IMR-90 (cell line): ENCODE data around the gene AKAP13. TPM values are rescaled to one million over a fixed set of nuclear protein-coding genes. Genes with fewer than 3 reads are reported as not detected.

Source experiments
- ATAC-seq: fragments of 200-7000 bp; cut with Tn5 transposase; 2 replicates; pipeline ENCODE4 v1.9.1; 2020; ENCODE audit warnings: low read depth, mild to moderate bottlenecking, moderate library complexity
- BruUV-seq: library from RNA; stranded (reverse); fragments of 400-500 nt; replicated peaks from 2 replicates; lab custom pipeline; 2021; lab: Mats Ljungman, UMichigan
- CTCF ChIA-PET: fragments of 300-600 bp; formaldehyde crosslinking; extraction: SDS; loops from one replicate; lab custom pipeline; 2021; ENCODE audit warnings: antibody characterized with exemption; lab: Yijun Ruan, JAX
- POLR2A ChIA-PET: fragments of 300-600 bp; sonication (Branson Sonifier 250); formaldehyde crosslinking; loops from one replicate; lab custom pipeline; 2022; ENCODE audit warnings: antibody characterized with exemption; ENCODE audit not compliant: unreplicated experiment; lab: Charles Lee
- DNase-seq: peaks from one replicate; pipeline ENCODE4 v3.0.0; 2013
- H2AFZ ChIP-seq: replicated peaks from 2 replicates; pipeline ENCODE3; 2013; ENCODE audit warnings: low read length, mild to moderate bottlenecking; ENCODE audit not compliant: poor library complexity
- H2AK5ac ChIP-seq: 2 replicates; pipeline ENCODE4 v1.6.1; 2013; ENCODE audit warnings: low read depth, low read length, inconsistent platforms
- H2AK9ac ChIP-seq: replicated peaks from 2 replicates; pipeline ENCODE3; 2013; ENCODE audit warnings: mild to moderate bottlenecking, low read depth, low read length, moderate library complexity; ENCODE audit not compliant: poor library complexity
- H2BK120ac ChIP-seq: 2 replicates; pipeline ENCODE4 v1.6.1; 2013; ENCODE audit warnings: low read depth, low read length, inconsistent platforms
- H2BK15ac ChIP-seq: 3 replicates; pipeline ENCODE4 v1.6.1; 2013; ENCODE audit warnings: low read depth, low read length, inconsistent platforms
- H2BK20ac ChIP-seq: 2 replicates; pipeline ENCODE4 v1.6.1; 2013; ENCODE audit warnings: low read depth, mild to moderate bottlenecking, inconsistent platforms, low read length, moderate library complexity
- H2BK5ac ChIP-seq: 2 replicates; pipeline ENCODE4 v1.6.1; 2013; ENCODE audit warnings: mild to moderate bottlenecking, low read depth, low read length, inconsistent platforms; ENCODE audit not compliant: poor library complexity, severe bottlenecking
- H3K14ac ChIP-seq: replicated peaks from 2 replicates; pipeline ENCODE4 v1.6.1; 2013; ENCODE audit warnings: low read depth, low read length, inconsistent platforms
- H3K18ac ChIP-seq: 2 replicates; pipeline ENCODE4 v1.6.1; 2013; ENCODE audit warnings: low read depth, low read length, control low read depth
- H3K23ac ChIP-seq: 2 replicates; pipeline ENCODE4 v1.6.1; 2013; ENCODE audit warnings: low read depth, low read length, inconsistent platforms
- H3K27ac ChIP-seq: 2 replicates; pipeline ENCODE4 v1.5.1; 2013; ENCODE audit warnings: mild to moderate bottlenecking, control low read depth, low read length; ENCODE audit not compliant: insufficient read depth
- H3K27me3 ChIP-seq: 2 replicates; pipeline ENCODE4 v1.6.1; 2013; ENCODE audit warnings: low read length; ENCODE audit not compliant: control insufficient read depth, insufficient read depth
- H3K36me3 ChIP-seq: 2 replicates; pipeline ENCODE4 v1.6.1; 2013; ENCODE audit warnings: low read length, mixed read lengths; ENCODE audit not compliant: control insufficient read depth, insufficient read depth
- H3K4ac ChIP-seq: 2 replicates; pipeline ENCODE4 v1.6.1; 2013; ENCODE audit warnings: low read depth, low read length, inconsistent platforms
- H3K4me1 ChIP-seq: 2 replicates; pipeline ENCODE4 v1.6.1; 2013; ENCODE audit warnings: low read length, mixed read lengths; ENCODE audit not compliant: control insufficient read depth, insufficient read depth
- H3K4me2 ChIP-seq: 2 replicates; pipeline ENCODE4 v1.6.1; 2013; ENCODE audit warnings: low read depth, mild to moderate bottlenecking, control low read depth, low read length, moderate library complexity
- H3K4me3 ChIP-seq: 2 replicates; pipeline ENCODE4 v1.5.1; 2013; ENCODE audit warnings: low read depth, mild to moderate bottlenecking, control low read depth, low read length, moderate library complexity; ENCODE audit not compliant: insufficient read depth
- H3K56ac ChIP-seq: 2 replicates; pipeline ENCODE4 v1.6.1; 2013; ENCODE audit warnings: low read length, inconsistent platforms; ENCODE audit not compliant: insufficient read depth; ENCODE audit errors: extremely low read depth
- H3K79me1 ChIP-seq, 2 experiments: 2 replicates each; pipeline ENCODE4 v1.6.1; 2013; ENCODE audit warnings: low read length in 2 of 2, inconsistent platforms in 1 of 2, low read depth in 1 of 2
- H3K9ac ChIP-seq: 2 replicates; pipeline ENCODE4 v1.6.1; 2013; ENCODE audit warnings: low read depth, low read length, control low read depth
- H3K9me1 ChIP-seq: 2 replicates; pipeline ENCODE4 v1.6.1; 2013; ENCODE audit warnings: low read length, inconsistent platforms; ENCODE audit not compliant: insufficient read depth
- H3K9me3 ChIP-seq: 2 replicates; pipeline ENCODE4 v1.6.1; 2013; ENCODE audit warnings: low read length; ENCODE audit not compliant: control insufficient read depth, insufficient read depth
- H4K20me1 ChIP-seq: 2 replicates; pipeline ENCODE4 v1.6.1; 2013; ENCODE audit warnings: low read length, inconsistent platforms; ENCODE audit not compliant: insufficient read depth
- H4K5ac ChIP-seq: 2 replicates; pipeline ENCODE4 v1.6.1; 2013; ENCODE audit warnings: mild to moderate bottlenecking, low read depth, low read length, control low read depth
- H4K8ac ChIP-seq, 2 experiments: 2 replicates each; pipeline ENCODE4 v1.6.1; 2013; ENCODE audit warnings: low read depth in 2 of 2, low read length in 2 of 2, control low read depth in 1 of 2, inconsistent platforms in 1 of 2
- H4K91ac ChIP-seq: 2 replicates; pipeline ENCODE4 v1.6.1; 2013; ENCODE audit warnings: low read depth, low read length, inconsistent platforms; ENCODE audit not compliant: insufficient read depth
- FOS ChIP-seq: fragments of 150-350 bp; IDR thresholded peaks from 2 replicates; pipeline ENCODE4 v1.6.1; 2016; ENCODE audit warnings: low read depth, low read length
- MXI1 ChIP-seq: IDR thresholded peaks from 2 replicates; pipeline ENCODE4 v1.6.1; 2012; ENCODE audit warnings: low read depth, mild to moderate bottlenecking, low read length, moderate library complexity, borderline replicate concordance
- NFE2L2 ChIP-seq: fragments of 150-350 bp; IDR thresholded peaks from 2 replicates; pipeline ENCODE4 v1.6.1; 2016; ENCODE audit warnings: low read depth, mild to moderate bottlenecking, low read length
- WGBS, 2 experiments: methylation state at CpG; one replicate each; pipeline versions ENCODE4 v1.1.5 to v1.1.7; 2013; ENCODE audit warnings: missing lambda C conversion rate in 2 of 2; ENCODE audit not compliant: insufficient read length in 1 of 2; ENCODE audit errors: extremely low coverage in 2 of 2; 5-methylcytosine and 5-hydroxymethylcytosine counted together
- dilution Hi-C: fragments of 300-500 bp; cut with HindIII; formaldehyde crosslinking; loops from one replicate; pipeline ENCODE4 v1.14.3; 2018; ENCODE audit warnings: low sequenced_read_pairs; ENCODE audit not compliant: unreplicated experiment
- in situ Hi-C: fragments of 300-500 bp; cut with MboI; formaldehyde crosslinking; loops from 3 replicates; pipeline ENCODE4 v1.14.3; 2019; ENCODE audit warnings: low sequenced_read_pairs, inconsistent platforms, mixed read lengths
- intact Hi-C: fragments of 100-400 bp; cut with micrococcal nuclease; formaldehyde crosslinking; loops from 2 replicates; pipeline ENCODE4 v1.10.0; 2022
- polyA plus RNA-seq, 3 experiments: library from polyadenylated mRNA; depleted of rRNA; stranded (reverse); fragments of >200 nt; gene quantifications; 2 replicates each; pipeline ENCODE4 v1.2.3, GENCODE V29; 2012; ENCODE audit warnings: low replicate concordance in 1 of 3
- total RNA-seq: library from RNA; depleted of rRNA; stranded (reverse); fragments of >200 nt; gene quantifications from 2 replicates; pipeline ENCODE4 v1.2.3, GENCODE V29; 2012

Gene AKAP13
- total and polyA plus RNA-seq, 2 of the 4 experiments (the other 2 are of a cell fraction): 10.4 to 46.4 TPM

DNA sequence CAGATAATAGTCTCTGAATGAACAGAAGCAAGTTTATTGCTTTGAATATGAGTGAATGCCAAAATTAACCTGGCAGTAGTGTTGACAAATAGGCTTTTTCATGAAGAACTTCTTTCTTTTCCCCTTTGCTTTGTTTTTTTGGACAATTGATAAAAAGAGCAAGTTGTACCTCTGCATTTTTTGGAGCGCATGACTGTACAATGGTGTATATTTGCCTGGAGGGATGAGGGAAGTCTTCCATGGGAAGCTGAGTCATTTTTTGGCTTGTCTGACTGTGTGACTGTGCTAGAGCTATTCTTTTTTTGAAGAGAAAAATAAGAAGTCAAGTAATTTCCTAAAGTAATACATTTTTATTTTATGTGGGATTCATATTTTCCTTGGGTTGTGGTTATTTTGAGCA lies 227.4 kb downstream of the AKAP13 start:
- Histone ChIP-seq H3K36me3 (no peaks in the 10 kb centered on the region), H3K4me1 (peaks cover 9% of the 10 kb centered on the region), H3K18ac (no peak overlapping the region), H4K20me1 (no peaks in the 10 kb centered on the region; the same call in 1 of the 2 replicates), H2AFZ (no peak overlapping the region), H3K9me3 (no peaks in the 10 kb centered on the region), H2BK20ac (no peak overlapping the region), H2AK5ac (no peak overlapping the region), H4K8ac (no peak overlapping the region), H3K9ac (no peak overlapping the region), H2AK9ac (no peak overlapping the region), H4K5ac (no peak overlapping the region), H2BK120ac (no peak overlapping the region), H3K9me1 (peaks cover 4% of the 10 kb centered on the region), H3K4me3 (no peak overlapping the region), H3K4ac (no peak overlapping the region; the same call in 1 of the 2 replicates), H3K79me1 (peaks cover 30 to 39% of the 10 kb centered on the region in 2 experiments), H3K14ac (no peak overlapping the region), H2BK15ac (no peak overlapping the region), H3K4me2 (peak overlapping the region; percentile 73; the same call in 1 of the 2 replicates), H4K91ac (no peak overlapping the region), H3K23ac (no peak overlapping the region), H3K27ac (no peak overlapping the region), H3K56ac (no peak overlapping the region), H2BK5ac (peak overlapping the region; percentile 76), H3K27me3 (no peaks in the 10 kb centered on the region)
- ATAC-seq (peak; percentile 98), DNase-seq (peak; percentile 93)
- TF ChIP-seq NFE2L2 (peak; percentile 52; the same call in 1 of the 2 replicates), MXI1 (no peak), FOS (peak; percentile 43; the same call in 1 of the 2 replicates)
- no CpG with 5 or more reads among the region's 1 CpG for WGBS, 2 experiments
- no TSS peak for BruUV-seq
- ChIA-PET POLR2A (no interaction called here), CTCF (interaction anchor here (0.6 to 1.2 kb wide), 3 partner anchors 16 to 564 kb away, joined by 3 to 4 read pairs (median 4); no protein-coding TSS in a partner anchor)
- dilution Hi-C loops (no loop called here), in situ Hi-C loops (no loop called here), intact Hi-C loops (no loop called here)
